Upper lobe of left lung (tissue), 6 donors: ENCODE results near the gene DIRAS1. TPM values are rescaled to one million over a fixed set of nuclear protein-coding genes. Genes with fewer than 3 reads are reported as not detected.
A peak's percentile ranks its signal among the peaks of the same experiment; 100 is the strongest.

Source experiments
- ATAC-seq, 2 donors: fragments of 200-7000 bp; cut with Tn5 transposase; one replicate each; pipeline ENCODE4 v1.9.1; 2022; ENCODE audit warnings: mild to moderate bottlenecking in 2 of 2, moderate library complexity in 2 of 2; ENCODE audit not compliant: low FRiP score in 2 of 2
- DNase-seq, 2 donors: peaks; one replicate each; pipeline ENCODE4 v3.0.0-alpha.2; 2019 to 2020
- H3K27ac ChIP-seq, 4 donors: fragments of 200-600 bp; sonication (generic); one replicate each; pipeline ENCODE4 v1.5.1; 2016 to 2019
- H3K27me3 ChIP-seq, 4 donors: fragments of 200-600 bp; sonication (generic); one replicate each; pipeline ENCODE4 v1.5.1; 2017 to 2019
- H3K36me3 ChIP-seq, 4 donors: fragments of 200-600 bp; sonication (generic); one replicate each; pipeline ENCODE4 v1.5.1; 2016 to 2019
- H3K4me1 ChIP-seq, 4 donors: fragments of 200-600 bp; sonication (generic); one replicate each; pipeline ENCODE4 v1.5.1; 2018 to 2019
- H3K4me3 ChIP-seq, 4 donors: fragments of 200-600 bp; sonication (generic); one replicate each; pipeline ENCODE4 v1.5.1; 2017 to 2019; ENCODE audit warnings: mild to moderate bottlenecking in 2 of 4, moderate library complexity in 1 of 4
- H3K9me3 ChIP-seq, 4 donors: fragments of 200-600 bp; sonication (generic); one replicate each; pipeline ENCODE4 v1.5.1; 2018 to 2019
- CTCF ChIP-seq, 6 experiments: fragments of 450-650 bp in 4 of 6; fragments of 200-600 bp in 2 of 6; sonication (generic) in 2 of 6; IDR thresholded peaks; one replicate each; pipeline ENCODE4 v1.5.1; 2016 to 2019; ENCODE audit warnings: antibody characterized with exemption in 6 of 6
- EP300 ChIP-seq, 4 donors: sonication (generic); formaldehyde crosslinking; IDR thresholded peaks; one replicate each; pipeline ENCODE4 v1.5.1; 2017; ENCODE audit warnings: antibody characterized with exemption in 4 of 4, control low read depth in 2 of 4
- POLR2A ChIP-seq, 4 donors: fragments of 450-650 bp; IDR thresholded peaks; one replicate each; pipeline ENCODE4 v1.5.1; 2016 to 2017; ENCODE audit warnings: antibody characterized with exemption in 4 of 4, mild to moderate bottlenecking in 2 of 4
- POLR2AphosphoS5 ChIP-seq, 2 donors: sonication (generic); formaldehyde crosslinking; IDR thresholded peaks; one replicate each; pipeline ENCODE4 v1.5.1; 2017; ENCODE audit warnings: antibody characterized with exemption in 2 of 2
- WGBS, 2 donors: methylation state at CpG; one replicate each; pipeline ENCODE4 v1.1.5; 2017 to 2018; 5-methylcytosine and 5-hydroxymethylcytosine counted together
- total RNA-seq, 6 donors: library from RNA; depleted of rRNA in 4 of 6; stranded (reverse); fragments of >200 nt in 4 of 6; gene quantifications; one replicate each; pipeline versions ENCODE4 v1.1.0 to v1.2.1, GENCODE V29; 2016 to 2021
- donor health status: DM: no; HTN: no; CAD: no; lungs with moderate emphysema.
- donor health status: DM: no; HTN: yes; CAD: no; lungs with severe emphysema.

Gene DIRAS1
- total RNA-seq, 6 donors from 2014 or later = 0.15 to 1.3 (median 0.81) TPM; not detected in 3

GRCh38 chr19:2750808-2751437 lies 29.8 kb upstream of the DIRAS1 start:
- H3K27me3 ChIP-seq = no peaks in the 10 kb centered on the region
- H3K9me3 ChIP-seq = no peaks in the 10 kb centered on the region
- no peak overlapping the region for H3K27ac ChIP-seq
- peaks cover 0 to 8% (median 5%) of the 10 kb centered on the region in 4 donors for H3K4me1 ChIP-seq
- DNase-seq = no peak
- H3K4me3 ChIP-seq = no peak overlapping the region
- no peak for TF ChIP-seq EP300 (IDR thresholded peaks at IDR 0.05)
- no peak for TF ChIP-seq POLR2A (IDR thresholded peaks at IDR 0.05)
- no peak for TF ChIP-seq POLR2AphosphoS5 (IDR thresholded peaks at IDR 0.05)
- TF ChIP-seq CTCF (IDR thresholded peaks at IDR 0.05) = no peak
- ATAC-seq = no peak
- peaks cover 4 to 28% (median 20%) of the 10 kb centered on the region in 4 donors for H3K36me3 ChIP-seq
- WGBS, 2 donors = 65 to 75% methylated on average over 17 of the region's 17 CpGs

GRCh38 chr19:2747349-2747748 lies 26.2 kb upstream of the DIRAS1 start:
- H3K36me3 ChIP-seq = no peaks in the 10 kb centered on the region
- H3K4me1 ChIP-seq = peaks cover 0 to 8% (median 5%) of the 10 kb centered on the region in 4 donors
- TF ChIP-seq POLR2AphosphoS5 (IDR thresholded peaks at IDR 0.05) (no peak), POLR2A (IDR thresholded peaks at IDR 0.05) (no peak), CTCF (IDR thresholded peaks at IDR 0.05) (no peak), EP300 (IDR thresholded peaks at IDR 0.05) (no peak)
- no peaks in the 10 kb centered on the region for H3K9me3 ChIP-seq
- H3K27ac ChIP-seq = no peak overlapping the region
- DNase-seq (no peak), ATAC-seq (no peak)
- H3K27me3 ChIP-seq = no peaks in the 10 kb centered on the region
- H3K4me3 ChIP-seq = no peak overlapping the region
- WGBS, 2 donors = 84 to 87% methylated on average over 7 of the region's 7 CpGs

GRCh38 chr19:2744113-2744512 lies 22.9 kb upstream of the DIRAS1 start:
- ATAC-seq = no peak
- 32 to 46% methylated on average over 4 of the region's 4 CpGs for WGBS, 2 donors
- TF ChIP-seq POLR2AphosphoS5 (IDR thresholded peaks at IDR 0.05) (no peak), EP300 (IDR thresholded peaks at IDR 0.05) (no peak), CTCF (IDR thresholded peaks at IDR 0.05) (no peak), POLR2A (IDR thresholded peaks at IDR 0.05) (no peak)

GRCh38 chr19:2743099-2743498 lies 21.9 kb upstream of the DIRAS1 start:
- TF ChIP-seq POLR2A (IDR thresholded peaks at IDR 0.05) = no peak
- no peak for TF ChIP-seq EP300 (IDR thresholded peaks at IDR 0.05)
- TF ChIP-seq CTCF (IDR thresholded peaks at IDR 0.05) = no peak
- Histone ChIP-seq H3K36me3 (no peaks in the 10 kb centered on the region), H3K4me1 (peaks cover 11 to 15% (median 13%) of the 10 kb centered on the region in 4 donors), H3K27ac (no peak overlapping the region), H3K9me3 (no peaks in the 10 kb centered on the region), H3K4me3 (no peak overlapping the region), H3K27me3 (no peaks in the 10 kb centered on the region)
- no peak for ATAC-seq
- no peak for DNase-seq
- whole genome bisulfite sequencing, 2 donors = 71 to 75% methylated on average over 8 of the region's 8 CpGs

More at GRCh38 chr19:2744113-2744512, 22.9 kb upstream of the DIRAS1 start:
- H3K9me3 ChIP-seq = no peaks in the 10 kb centered on the region
- no peak for DNase-seq
- H3K4me3 ChIP-seq = no peak overlapping the region
- no peaks in the 10 kb centered on the region for H3K27me3 ChIP-seq
- no peak overlapping the region for H3K27ac ChIP-seq
- no peaks in the 10 kb centered on the region for H3K36me3 ChIP-seq
- H3K4me1 ChIP-seq = peaks cover 5 to 10% (median 7%) of the 10 kb centered on the region in 4 donors

- no peak overlapping the region for H3K27ac ChIP-seq
- H3K9me3 ChIP-seq = no peaks in the 10 kb centered on the region
- TF ChIP-seq CTCF (IDR thresholded peaks at IDR 0.05) = no peak
- TF ChIP-seq POLR2A (IDR thresholded peaks at IDR 0.05) = no peak
- H3K4me1 ChIP-seq = peaks cover 11 to 30% (median 13%) of the 10 kb centered on the region in 4 donors
- no peaks in the 10 kb centered on the region for H3K27me3 ChIP-seq
- DNase-seq (no peak), ATAC-seq (no peak)
- WGBS, 2 donors = 44 to 46% methylated on average over 13 of the region's 13 CpGs
- peaks cover 0 to 18% (median 8%) of the 10 kb centered on the region in 4 donors for H3K36me3 ChIP-seq
- peak overlapping the region in 3 of 4 donors; percentile 67 to 86 (median 85) for H3K4me3 ChIP-seq
Measured at GRCh38 chr19:2740314-2740656, 19.1 kb upstream of the DIRAS1 start.
